Tibial artery (tissue), 4 donors: ENCODE results near the gene SNCB.

Experiments
- DNase-seq, 2 donors: peaks; one replicate each; pipeline ENCODE4 v3.0.0-alpha.2; 2019
- H3K27ac ChIP-seq, 2 donors: fragments of 200-600 bp; sonication (generic) in 1 of 2; 1 replicate in 1 of 2; 2 replicates in 1 of 2; pipeline ENCODE4 v1.5.1; 2018 to 2019; ENCODE audit warnings: mild to moderate bottlenecking in 1 of 2
- H3K27me3 ChIP-seq, 2 donors: fragments of 200-600 bp; sonication (generic) in 1 of 2; one replicate each; pipeline versions ENCODE4 v1.5.1 to v1.6.0; 2016 to 2019
- H3K36me3 ChIP-seq, 3 donors: fragments of 200-600 bp; sonication (generic) in 2 of 3; one replicate each; pipeline ENCODE4 v1.5.1; 2016 to 2019; ENCODE audit warnings: mild to moderate bottlenecking in 2 of 3
- H3K4me1 ChIP-seq, 4 donors: fragments of 200-600 bp; sonication (generic) in 2 of 4; 1 replicate in 3 of 4; 2 replicates in 1 of 4; pipeline ENCODE4 v1.5.1; 2016 to 2019
- H3K4me3 ChIP-seq, 2 donors: fragments of 200-600 bp; sonication (generic) in 1 of 2; 1 replicate in 1 of 2; 2 replicates in 1 of 2; pipeline ENCODE4 v1.5.1; 2018 to 2019; ENCODE audit warnings: mild to moderate bottlenecking in 2 of 2
- H3K9me3 ChIP-seq, 3 donors: fragments of 200-600 bp; sonication (generic) in 1 of 3; one replicate each; pipeline ENCODE4 v1.5.1; 2016 to 2019
- CTCF ChIP-seq, 2 experiments: fragments of 200-600 bp in 1 of 2; fragments of 450-650 bp in 1 of 2; IDR thresholded peaks; one replicate each; pipeline ENCODE4 v1.5.1; 2017 to 2019; ENCODE audit warnings: antibody characterized with exemption in 2 of 2, mild to moderate bottlenecking in 1 of 2, moderate library complexity in 1 of 2
- intact Hi-C: fragments of 100-400 bp; cut with DNase I; formaldehyde crosslinking; loops from one replicate; pipeline ENCODE4 v1.15.0; 2023; ENCODE audit warnings: low total_unique reads

Gene SNCB

GRCh38 chr5:176577312-176578176, 52.8 kb downstream of the SNCB start:
- Histone ChIP-seq H3K4me1 (no peaks in the 10 kb centered on the region), H3K27ac (no peak overlapping the region), H3K36me3 (no peaks in the 10 kb centered on the region), H3K9me3 (no peaks in the 10 kb centered on the region), H3K27me3 (peaks cover 0 to 53% of the 10 kb centered on the region in 2 donors), H3K4me3 (no peak overlapping the region)
- intact Hi-C loops, result loop anchor here (10.0 kb wide), 1 partner anchor 307 kb away; no protein-coding TSS in a partner anchor
- no peak for DNase-seq
- no peak for TF ChIP-seq CTCF (IDR thresholded peaks at IDR 0.05)

GRCh38 chr5:176575488-176576422, 54.6 kb downstream of the SNCB start:
- DNase-seq, result no peak
- Histone ChIP-seq H3K4me1 (no peaks in the 10 kb centered on the region), H3K27me3 (peaks cover 0 to 55% of the 10 kb centered on the region in 2 donors), H3K27ac (no peak overlapping the region), H3K36me3 (no peaks in the 10 kb centered on the region), H3K4me3 (no peak overlapping the region), H3K9me3 (no peaks in the 10 kb centered on the region)
- no peak for TF ChIP-seq CTCF (IDR thresholded peaks at IDR 0.05)
- intact Hi-C loops, result loop anchor here (10.0 kb wide), 1 partner anchor 309 kb away; no protein-coding TSS in a partner anchor

- no peaks in the 10 kb centered on the region for H3K9me3 ChIP-seq
- no peak for DNase-seq
- peaks cover 0 to 60% of the 10 kb centered on the region in 2 donors for H3K27me3 ChIP-seq
- no peak overlapping the region for H3K27ac ChIP-seq
- intact Hi-C loops, result loop anchor here (10.0 kb wide), 1 partner anchor 310 kb away; no protein-coding TSS in a partner anchor
- no peaks in the 10 kb centered on the region for H3K36me3 ChIP-seq
- H3K4me3 ChIP-seq, result no peak overlapping the region
- no peak for TF ChIP-seq CTCF (IDR thresholded peaks at IDR 0.05)
- no peaks in the 10 kb centered on the region for H3K4me1 ChIP-seq
Measured at GRCh38 chr5:176575066-176575465, 55.3 kb downstream of the SNCB start.

- no peaks in the 10 kb centered on the region for H3K36me3 ChIP-seq
- H3K4me3 ChIP-seq, result no peak overlapping the region
- H3K27ac ChIP-seq, result no peak overlapping the region
- TF ChIP-seq CTCF (IDR thresholded peaks at IDR 0.05), result no peak
- H3K4me1 ChIP-seq, result no peaks in the 10 kb centered on the region
- DNase-seq, result no peak
- intact Hi-C loops, result loop anchor here (10.0 kb wide), 1 partner anchor 311 kb away; no protein-coding TSS in a partner anchor
- peaks cover 0 to 60% of the 10 kb centered on the region in 2 donors for H3K27me3 ChIP-seq
- H3K9me3 ChIP-seq, result no peaks in the 10 kb centered on the region
Measured at GRCh38 chr5:176574297-176574591, 56.1 kb downstream of the SNCB start.

DNA sequence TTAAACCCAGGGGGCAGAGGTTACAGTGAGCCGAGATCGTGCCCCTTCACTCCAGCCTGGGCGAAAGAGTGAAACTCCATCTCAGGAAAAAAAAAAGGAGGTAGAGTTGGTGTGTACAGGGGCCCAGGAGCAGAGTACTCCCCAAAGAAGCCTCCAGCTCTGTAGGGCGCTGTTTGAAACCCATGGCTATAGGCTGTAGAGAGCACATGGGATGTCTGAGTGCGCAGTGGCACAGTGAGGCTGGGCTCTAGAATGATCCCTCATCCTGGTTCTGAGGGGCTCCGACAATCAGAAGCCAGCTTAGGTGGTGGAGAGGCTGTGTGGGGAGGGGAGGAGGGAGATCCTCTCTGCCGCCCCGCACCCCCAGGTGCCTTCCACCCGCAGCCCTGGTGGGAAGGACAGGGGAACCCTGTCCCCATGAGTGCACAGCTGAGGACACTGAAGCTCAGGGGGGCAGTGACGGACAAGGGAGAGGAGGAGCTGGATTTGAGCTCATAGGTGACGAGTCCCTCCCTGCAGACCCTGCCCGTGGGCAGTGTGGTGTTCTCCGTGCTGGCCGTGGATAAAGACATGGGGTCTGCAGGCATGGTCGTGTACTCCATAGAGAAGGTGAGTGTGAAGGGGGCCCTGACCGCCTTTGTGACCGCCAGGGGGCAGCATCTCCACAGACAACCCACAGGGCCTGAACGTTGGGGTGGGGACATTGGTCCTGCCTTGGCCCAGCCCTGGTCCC, 56.6 kb downstream of the SNCB start:
- no peaks in the 10 kb centered on the region for H3K36me3 ChIP-seq
- intact Hi-C loops, result loop anchor here (10.0 kb wide), 1 partner anchor 311 kb away; no protein-coding TSS in a partner anchor
- H3K4me1 ChIP-seq, result no peaks in the 10 kb centered on the region
- no peak overlapping the region for H3K27ac ChIP-seq
- H3K9me3 ChIP-seq, result no peaks in the 10 kb centered on the region
- H3K4me3 ChIP-seq, result no peak overlapping the region
- TF ChIP-seq CTCF (IDR thresholded peaks at IDR 0.05), result peak; percentile 63
- DNase-seq, result peak in 1 of 2 donors; percentile 43
- H3K27me3 ChIP-seq, result peaks cover 0 to 61% of the 10 kb centered on the region in 2 donors
